SK-N-MC (cell line): Measurements from ENCODE around the gene CSF1.
"Not testable (repeated sequence)": the region's sequence is repeated elsewhere in the genome, so short reads cannot be mapped to it uniquely, and the experiment has no call there.

Experiments
- DNase-seq: peaks from one replicate; pipeline ENCODE4 v3.0.0-alpha.2; 2011; ENCODE audit warnings: low read depth, low spot score
- H3K27ac ChIP-seq: fragments of 200-600 bp; sonication (generic); 2 replicates; pipeline ENCODE4 v1.5.1; 2016; ENCODE audit warnings: mixed run types
- H3K36me3 ChIP-seq: fragments of 200-600 bp; sonication (generic); 2 replicates; pipeline ENCODE4 v1.6.1; 2017; ENCODE audit warnings: antibody characterized with exemption, low read length, mixed read lengths; ENCODE audit not compliant: insufficient read depth
- H3K4me3 ChIP-seq: fragments of 200-600 bp; sonication (generic); 2 replicates; pipeline ENCODE4 v1.5.1; 2016
- H3K9ac ChIP-seq: fragments of 200-600 bp; sonication (generic); 2 replicates; pipeline ENCODE4 v1.8.0; 2017; ENCODE audit warnings: mixed run types, mixed read lengths; ENCODE audit not compliant: insufficient read length
- H3K9me3 ChIP-seq: fragments of 200-600 bp; sonication (generic); 2 replicates; pipeline ENCODE4 v1.6.1; 2017; ENCODE audit warnings: low read depth, mild to moderate bottlenecking, antibody characterized with exemption, low read length, moderate library complexity, mixed read lengths
- EZH2 ChIP-seq: fragments of 200-600 bp; sonication (generic); IDR thresholded peaks from one replicate; pipeline ENCODE4 v1.6.1; 2017; ENCODE audit warnings: antibody characterized with exemption
- FOXP2 ChIP-seq: optimal IDR thresholded peaks from 2 replicates; pipeline ENCODE3; 2011; ENCODE audit warnings: mild to moderate bottlenecking, moderate library complexity; ENCODE audit not compliant: insufficient read depth; ENCODE audit errors: extremely low read length, control extremely low read depth
- POLR2AphosphoS5 ChIP-seq: IDR thresholded peaks from 2 replicates; pipeline ENCODE4 v1.6.1; 2012; ENCODE audit warnings: mild to moderate bottlenecking, low read depth, low read length, borderline replicate concordance

Gene CSF1

DNA sequence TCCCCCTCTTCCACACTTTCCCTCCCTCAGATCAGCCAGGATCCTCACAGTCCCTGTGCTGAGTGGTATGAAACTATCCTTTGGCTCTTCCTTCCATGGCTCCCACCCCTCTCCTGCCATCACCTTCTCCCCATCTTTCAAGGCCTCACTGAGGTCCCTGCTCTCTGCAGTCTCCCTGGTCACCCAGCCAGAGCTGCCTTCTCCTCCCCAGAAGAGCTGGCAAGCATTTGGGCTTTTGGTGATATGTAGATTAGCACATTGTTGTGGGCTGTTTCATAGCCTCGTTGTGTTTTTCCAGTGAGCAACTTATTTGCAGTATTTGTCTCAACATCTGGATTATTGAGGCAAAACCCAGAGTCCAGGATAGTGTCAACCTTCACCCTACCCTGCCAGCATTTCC is 2.2 kb downstream of the CSF1 start:
- Histone ChIP-seq H3K9ac (no peak overlapping the region), H3K9me3 (no peaks in the 10 kb centered on the region), H3K27ac (no peak overlapping the region), H3K4me3 (no peak overlapping the region), H3K36me3 (no peaks in the 10 kb centered on the region)
- TF ChIP-seq POLR2AphosphoS5: no peak
- no peak for TF ChIP-seq EZH2
- TF ChIP-seq FOXP2: no peak
- DNase-seq: no peak

DNA sequence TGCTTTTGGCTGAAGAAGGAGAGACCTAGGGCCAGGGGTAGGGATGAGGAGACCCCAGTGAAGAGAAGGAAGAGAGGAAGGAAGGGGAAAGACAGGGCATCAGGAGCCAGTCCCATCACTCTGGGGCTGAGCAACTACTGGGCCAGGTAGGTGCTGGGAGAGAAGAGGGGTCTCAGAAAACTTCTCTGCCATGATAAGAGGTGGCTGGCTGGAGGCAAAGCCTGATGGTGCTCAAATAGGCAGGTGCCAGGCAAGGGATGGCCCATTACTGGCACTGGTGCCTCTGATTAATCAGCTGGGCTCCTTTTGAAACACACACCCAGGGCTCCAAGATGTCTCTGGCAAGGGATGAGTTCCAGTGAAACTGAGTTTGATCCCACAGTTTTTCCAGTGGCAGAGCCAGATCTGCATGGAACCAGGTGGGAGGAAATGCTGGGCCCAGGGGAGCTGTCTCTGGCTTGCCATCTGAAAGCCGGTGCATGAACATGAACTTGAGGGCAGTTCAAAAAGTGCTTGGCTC is 2.8 kb downstream of the CSF1 start:
- DNase-seq: no peak
- TF ChIP-seq FOXP2 (no peak), POLR2AphosphoS5 (no peak), EZH2 (no peak)
- no peaks in the 10 kb centered on the region for H3K36me3 ChIP-seq
- H3K4me3 ChIP-seq: no peak overlapping the region
- H3K9ac ChIP-seq: no peak overlapping the region
- no peak overlapping the region for H3K27ac ChIP-seq
- H3K9me3 ChIP-seq: no peaks in the 10 kb centered on the region

DNA sequence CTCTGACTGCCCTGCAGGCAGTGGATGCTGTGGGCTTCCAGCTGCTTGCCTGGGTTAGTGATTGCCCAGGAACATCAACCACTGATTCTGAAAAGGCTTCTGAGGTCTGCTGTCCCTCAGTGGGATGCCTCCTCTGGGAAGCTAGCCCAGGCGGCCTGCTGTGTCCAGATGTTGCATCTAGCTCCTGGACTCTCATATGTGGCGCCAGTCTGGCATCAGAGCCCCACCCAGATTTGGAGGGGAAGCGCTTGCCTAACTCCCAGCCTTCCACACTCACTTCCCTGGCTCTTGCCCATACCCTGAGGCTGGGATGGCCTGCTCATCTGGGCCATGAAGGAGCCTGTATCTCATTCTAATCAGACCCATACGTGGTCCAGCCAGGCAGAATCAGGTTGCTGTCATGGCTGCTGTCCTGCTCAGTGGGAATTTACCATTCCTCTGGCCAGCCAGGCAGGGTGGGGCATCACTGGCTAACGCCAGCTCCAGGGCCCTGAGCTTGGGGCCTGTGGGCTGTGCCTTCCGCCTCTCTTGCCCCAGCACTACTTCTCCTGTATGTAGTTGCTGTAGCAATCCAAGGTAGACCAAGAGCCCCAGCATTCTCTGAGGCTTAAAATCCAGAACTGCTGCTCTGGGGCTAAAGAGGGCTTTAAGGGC is 4.1 kb downstream of the CSF1 start:
- no peak overlapping the region for H3K4me3 ChIP-seq
- no peak for TF ChIP-seq EZH2
- TF ChIP-seq FOXP2: no peak
- TF ChIP-seq POLR2AphosphoS5: no peak
- H3K9ac ChIP-seq: no peak overlapping the region
- no peak overlapping the region for H3K27ac ChIP-seq
- no peaks in the 10 kb centered on the region for H3K36me3 ChIP-seq
- no peaks in the 10 kb centered on the region for H3K9me3 ChIP-seq
- DNase-seq: no peak

DNA sequence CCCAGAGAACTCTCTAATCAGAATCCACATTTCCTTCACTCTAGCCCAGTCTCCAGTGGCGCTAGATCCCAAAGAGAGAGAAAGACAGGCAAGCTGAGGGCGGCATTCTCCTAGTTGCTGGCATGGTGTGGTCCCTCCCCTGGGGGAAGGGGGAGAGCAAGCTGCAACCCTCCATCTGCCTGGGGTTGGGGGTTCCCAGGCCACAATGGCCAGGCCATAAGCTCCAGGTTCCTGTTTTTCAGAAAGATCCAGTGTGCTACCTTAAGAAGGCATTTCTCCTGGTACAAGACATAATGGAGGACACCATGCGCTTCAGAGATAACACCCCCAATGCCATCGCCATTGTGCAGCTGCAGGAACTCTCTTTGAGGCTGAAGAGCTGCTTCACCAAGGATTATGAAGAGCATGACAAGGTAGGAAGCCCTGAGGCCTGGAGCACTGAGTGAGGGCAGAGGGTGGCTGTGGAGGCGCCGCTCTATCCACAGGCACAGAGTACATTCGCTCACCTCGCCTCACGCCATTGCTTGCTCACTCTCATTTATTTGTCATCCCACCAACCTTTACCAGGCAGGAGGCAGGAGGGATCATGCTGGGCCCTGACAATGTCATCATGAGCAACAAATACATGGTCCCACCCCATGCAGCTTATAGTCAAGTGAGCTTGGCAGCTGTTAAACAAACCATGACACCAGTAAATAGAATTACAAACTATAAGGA is 6.6 kb downstream of the CSF1 start:
- Histone ChIP-seq H3K4me3 (no peak overlapping the region), H3K27ac (no peak overlapping the region), H3K9me3 (no peaks in the 10 kb centered on the region), H3K36me3 (no peaks in the 10 kb centered on the region), H3K9ac (no peak overlapping the region)
- DNase-seq: no peak
- TF ChIP-seq POLR2AphosphoS5 (no peak), FOXP2 (no peak), EZH2 (no peak)

DNA sequence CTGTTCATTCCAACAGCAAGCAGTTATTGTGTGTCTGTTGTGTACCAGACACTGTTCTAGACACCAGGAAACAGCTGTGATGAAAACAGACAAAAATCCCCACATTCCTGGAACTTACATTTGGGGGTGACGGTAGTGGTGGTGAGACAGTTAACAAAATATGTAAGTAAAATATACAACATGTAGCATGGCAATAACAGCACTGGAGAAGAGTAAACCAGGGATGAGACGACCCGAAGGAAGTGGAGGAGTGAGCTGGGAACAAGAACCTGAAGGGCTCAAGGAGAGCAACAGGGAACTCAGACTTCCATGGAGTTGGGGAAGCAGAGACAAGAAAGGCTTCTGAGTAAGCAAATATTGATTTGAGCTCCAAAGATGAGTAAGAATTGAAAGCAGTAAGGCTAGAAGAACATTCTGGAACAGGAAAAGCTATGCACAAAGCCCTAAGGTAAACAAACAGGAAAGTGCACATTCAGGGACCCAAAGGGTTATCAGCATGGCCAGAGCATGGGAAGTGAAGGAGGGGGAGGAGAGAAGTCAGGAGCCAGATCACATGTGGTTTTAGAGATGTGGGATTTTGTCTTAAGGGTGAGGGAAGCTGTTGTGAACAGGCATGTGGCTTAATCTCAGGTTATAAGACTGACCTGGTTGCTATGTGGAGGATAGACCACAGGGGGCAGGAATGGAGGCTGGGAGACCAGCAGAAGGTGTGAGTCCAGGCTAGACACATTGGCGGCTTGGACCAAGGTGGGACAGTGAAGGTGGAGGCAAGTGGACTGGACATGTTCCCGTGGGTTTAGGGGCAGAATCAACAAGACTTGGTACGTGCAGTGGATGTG is 7.3 kb downstream of the CSF1 start:
- Histone ChIP-seq H3K27ac (no peak overlapping the region), H3K9ac (no peak overlapping the region), H3K9me3 (no peaks in the 10 kb centered on the region), H3K36me3 (no peaks in the 10 kb centered on the region), H3K4me3 (no peak overlapping the region)
- no peak for DNase-seq
- TF ChIP-seq FOXP2 (no peak), EZH2 (no peak), POLR2AphosphoS5 (no peak)

DNA sequence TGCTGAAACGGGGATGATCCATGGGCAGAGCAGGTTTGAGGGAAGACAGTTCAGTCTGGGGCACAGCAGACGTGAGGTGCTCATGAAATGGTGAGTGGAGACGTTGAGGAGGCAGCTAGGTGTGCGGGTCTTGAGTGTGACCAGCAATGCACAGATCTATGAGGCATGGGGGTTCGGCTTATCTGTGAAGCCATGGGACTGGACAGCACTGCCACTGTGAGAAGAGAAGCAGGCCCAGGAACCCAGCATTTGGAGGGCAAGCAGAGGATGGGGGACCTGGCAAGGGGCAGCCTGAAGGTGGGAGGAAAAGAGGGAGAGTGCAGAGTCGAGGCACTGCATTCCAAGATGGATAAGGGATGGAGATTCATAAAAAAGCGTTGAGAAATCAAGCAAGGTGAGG is 8.0 kb downstream of the CSF1 start:
- no peaks in the 10 kb centered on the region for H3K36me3 ChIP-seq
- no peak overlapping the region for H3K27ac ChIP-seq
- no peak overlapping the region for H3K9ac ChIP-seq
- DNase-seq: no peak
- H3K4me3 ChIP-seq: no peak overlapping the region
- H3K9me3 ChIP-seq: no peaks in the 10 kb centered on the region
- TF ChIP-seq FOXP2: no peak
- no peak for TF ChIP-seq POLR2AphosphoS5
- TF ChIP-seq EZH2: no peak

DNA sequence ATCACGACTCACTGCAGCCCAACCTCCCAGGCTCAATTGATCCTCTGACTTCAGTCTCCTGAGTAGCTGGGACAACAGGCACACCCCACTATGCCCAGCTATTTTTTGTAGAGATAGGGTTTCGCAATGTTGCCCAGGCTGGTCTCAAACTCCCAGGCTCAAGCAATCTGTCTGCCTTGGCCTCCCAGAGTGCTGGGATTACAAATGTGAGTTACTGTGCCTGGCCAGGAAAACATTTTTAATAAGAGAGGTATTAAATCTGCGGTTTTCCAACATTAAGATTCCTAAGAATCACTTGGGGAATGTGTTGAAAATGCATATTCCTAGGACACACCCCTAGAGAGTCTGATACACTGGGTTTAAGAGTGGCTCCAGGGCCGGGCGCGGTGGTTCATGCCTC is 8.7 kb downstream of the CSF1 start:
- Histone ChIP-seq H3K27ac (no peak overlapping the region), H3K4me3 (no peak overlapping the region), H3K9me3 (no peaks in the 10 kb centered on the region), H3K9ac (no peak overlapping the region), H3K36me3 (no peaks in the 10 kb centered on the region)
- no peak for DNase-seq
- TF ChIP-seq POLR2AphosphoS5: no peak
- no peak for TF ChIP-seq EZH2
- no peak for TF ChIP-seq FOXP2

DNA sequence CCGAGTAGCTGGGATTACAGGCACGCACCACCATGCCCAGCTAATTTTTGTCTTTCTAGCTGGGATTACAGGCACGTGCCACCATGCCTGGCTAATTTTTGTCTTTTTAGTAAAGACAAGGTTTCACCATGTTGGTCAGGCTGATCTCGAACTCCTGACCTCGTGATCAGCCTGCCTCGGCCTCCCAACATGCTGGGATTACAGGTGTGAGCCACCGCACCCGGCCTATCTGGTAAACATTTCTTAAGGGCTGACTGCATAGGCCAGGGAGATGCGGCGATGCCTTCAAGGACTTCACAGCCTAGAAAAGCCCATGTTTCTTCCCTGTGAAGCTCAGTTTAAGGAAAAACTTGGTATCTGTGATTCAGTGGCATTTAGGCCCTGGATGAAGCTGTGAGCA is 9.7 kb downstream of the CSF1 start:
- not testable (repeated sequence) for H3K4me3 ChIP-seq, H3K36me3 ChIP-seq, H3K9ac ChIP-seq, H3K9me3 ChIP-seq, DNase-seq, H3K27ac ChIP-seq
